H1 (cell line): ENCODE results near the gene ZNF548. TPM values are rescaled to one million over a fixed set of nuclear protein-coding genes. Genes with fewer than 3 reads are reported as not detected.

Experiments used
- CTCF ChIA-PET: fragments of 300-600 bp; sonication (Branson Sonifier 250); formaldehyde crosslinking; loops from one replicate; lab custom pipeline; 2021; ENCODE audit not compliant: partially characterized antibody; lab: Charles Lee
- POLR2A ChIA-PET: fragments of 300-600 bp; sonication (Branson Sonifier 250); formaldehyde crosslinking; loops from one replicate; lab custom pipeline; 2021; ENCODE audit warnings: inconsistent platforms; ENCODE audit not compliant: partially characterized antibody; lab: Charles Lee
- DNase-seq, 2 experiments: peaks; one replicate each; pipeline versions ENCODE4 v3.0.0 to v3.0.0-alpha.2; 2010 to 2022; ENCODE audit warnings: low spot score in 2 of 2, low read depth in 1 of 2, mixed read lengths in 1 of 2
- FAIRE-seq: peaks from 2 replicates; lab custom pipeline; 2011; peaks lifted over from hg19 to GRCh38; lab: Jason Lieb, UNC
- H2AFZ ChIP-seq: 2 replicates; pipeline ENCODE4 v1.8.1; 2012; ENCODE audit warnings: low read length, inconsistent platforms
- H2AK5ac ChIP-seq: 2 replicates; pipeline ENCODE4 v1.6.1; 2013; ENCODE audit warnings: low read depth, low read length
- H2BK120ac ChIP-seq: replicated peaks from 2 replicates; pipeline ENCODE3; 2013; ENCODE audit warnings: low read depth, low read length, inconsistent platforms
- H2BK12ac ChIP-seq: 2 replicates; pipeline ENCODE4 v1.6.1; 2013; ENCODE audit warnings: low read depth, low read length
- H2BK15ac ChIP-seq: 2 replicates; pipeline ENCODE4 v1.6.1; 2013; ENCODE audit warnings: low read length
- H2BK20ac ChIP-seq: 2 replicates; pipeline ENCODE4 v1.6.1; 2013; ENCODE audit warnings: low read length
- H2BK5ac ChIP-seq: 2 replicates; pipeline ENCODE4 v1.6.1; 2013; ENCODE audit warnings: low read depth, low read length
- H3K14ac ChIP-seq: 2 replicates; pipeline ENCODE4 v1.6.1; 2013; ENCODE audit warnings: inconsistent platforms; ENCODE audit not compliant: insufficient read length
- H3K18ac ChIP-seq: 2 replicates; pipeline ENCODE4 v1.6.1; 2013; ENCODE audit warnings: low read length; ENCODE audit errors: extremely low read depth
- H3K23ac ChIP-seq: 2 replicates; pipeline ENCODE4 v1.6.1; 2013; ENCODE audit warnings: inconsistent platforms; ENCODE audit not compliant: insufficient read length
- H3K23me2 ChIP-seq: 2 replicates; pipeline ENCODE4 v1.6.1; 2013; ENCODE audit warnings: low read depth, low read length
- H3K27ac ChIP-seq: 2 replicates; pipeline ENCODE4 v1.6.1; 2011; ENCODE audit warnings: low read depth, low read length, inconsistent platforms
- H3K27me3 ChIP-seq, 4 experiments: replicated peaks in 1 of 4; 1 replicate in 1 of 4; 2 replicates in 3 of 4; pipeline versions ENCODE4 v1.6.1 to v1.8.1; 2011 to 2013; ENCODE audit warnings: low read length in 3 of 4, mild to moderate bottlenecking in 3 of 4, inconsistent platforms in 2 of 4, mixed read lengths in 2 of 4, moderate library complexity in 1 of 4; ENCODE audit not compliant: control insufficient read depth in 3 of 4, insufficient read depth in 3 of 4; ENCODE audit errors: extremely low read depth in 1 of 4
- H3K36me3 ChIP-seq, 4 experiments: 2 replicates each; pipeline versions ENCODE4 v1.6.1 to v1.8.1; 2011 to 2013; ENCODE audit warnings: mild to moderate bottlenecking in 4 of 4, low read length in 3 of 4, moderate library complexity in 2 of 4, control low read depth in 1 of 4, inconsistent platforms in 1 of 4; ENCODE audit not compliant: insufficient read depth in 4 of 4, control insufficient read depth in 2 of 4
- H3K4ac ChIP-seq: replicated peaks from 2 replicates; pipeline ENCODE3; 2013; ENCODE audit warnings: low read length, low read depth, mixed read lengths, inconsistent platforms; ENCODE audit not compliant: insufficient read length
- H3K4me1 ChIP-seq, 4 experiments: replicated peaks in 1 of 4; 1 replicate in 1 of 4; 2 replicates in 3 of 4; pipeline versions ENCODE4 v1.6.1 to v1.8.1; 2011 to 2013; ENCODE audit warnings: low read length in 3 of 4, inconsistent platforms in 2 of 4, mixed read lengths in 1 of 4; ENCODE audit not compliant: insufficient read depth in 4 of 4, control insufficient read depth in 3 of 4
- H3K4me2 ChIP-seq, 2 experiments: 2 replicates each; pipeline versions ENCODE4 v1.6.1 to v1.8.1; 2011 to 2013; ENCODE audit warnings: low read depth in 2 of 2, low read length in 2 of 2, control low read depth in 1 of 2, inconsistent platforms in 1 of 2, mild to moderate bottlenecking in 1 of 2; ENCODE audit not compliant: insufficient read depth in 1 of 2
- H3K4me3 ChIP-seq, 4 experiments: fragments of 200-600, 300-600 bp in 1 of 4; sonication (generic), shearing (Covaris generic), sonication (Bioruptor Twin) in 1 of 4; 2 replicates each; pipeline versions ENCODE4 v1.5.1 to v1.8.1; 2011 to 2016; ENCODE audit warnings: low read length in 4 of 4, low read depth in 3 of 4, control low read depth in 2 of 4, inconsistent platforms in 2 of 4, mild to moderate bottlenecking in 2 of 4, mixed read lengths in 1 of 4, moderate library complexity in 1 of 4; ENCODE audit not compliant: insufficient read depth in 2 of 4; ENCODE audit errors: extremely low read depth in 1 of 4
- H3K56ac ChIP-seq: replicated peaks from 2 replicates; pipeline ENCODE3; 2013; ENCODE audit warnings: low read depth, mild to moderate bottlenecking, mixed read lengths, low read length, inconsistent platforms; ENCODE audit not compliant: insufficient read length
- H3K79me1 ChIP-seq: 2 replicates; pipeline ENCODE4 v1.6.1; 2013; ENCODE audit warnings: low read depth, low read length, control low read depth
- H3K79me2 ChIP-seq, 2 experiments: 2 replicates each; pipeline versions ENCODE4 v1.6.1 to v1.8.1; 2012 to 2013; ENCODE audit warnings: low read length in 2 of 2, mild to moderate bottlenecking in 2 of 2, inconsistent platforms in 1 of 2; ENCODE audit not compliant: insufficient read depth in 2 of 2, control insufficient read depth in 1 of 2
- H3K9ac ChIP-seq, 4 experiments: replicated peaks in 1 of 4; 1 replicate in 1 of 4; 2 replicates in 3 of 4; pipeline versions ENCODE4 v1.6.1 to v1.8.1; 2011 to 2013; ENCODE audit warnings: low read depth in 3 of 4, low read length in 3 of 4, control low read depth in 2 of 4, mild to moderate bottlenecking in 2 of 4, moderate library complexity in 2 of 4, inconsistent platforms in 1 of 4; ENCODE audit errors: extremely low read depth in 1 of 4
- H3K9me3 ChIP-seq, 2 experiments: 2 replicates each; pipeline versions ENCODE4 v1.6.1 to v1.8.1; 2012 to 2013; ENCODE audit warnings: mild to moderate bottlenecking in 2 of 2, moderate library complexity in 2 of 2, control low read depth in 1 of 2, inconsistent platforms in 1 of 2, low read depth in 1 of 2, low read length in 1 of 2, mixed read lengths in 1 of 2; ENCODE audit not compliant: insufficient read depth in 2 of 2
- H4K20me1 ChIP-seq, 2 experiments: replicated peaks in 1 of 2; 2 replicates each; pipeline versions ENCODE3 to v1.8.1; 2011 to 2013; ENCODE audit warnings: inconsistent platforms in 2 of 2, low read length in 2 of 2, mild to moderate bottlenecking in 1 of 2; ENCODE audit not compliant: insufficient read depth in 2 of 2, control insufficient read depth in 1 of 2
- H4K5ac ChIP-seq: 2 replicates; pipeline ENCODE4 v1.6.1; 2013; ENCODE audit warnings: low read length, low read depth, mixed read lengths, inconsistent platforms; ENCODE audit not compliant: insufficient read length
- H4K8ac ChIP-seq: 2 replicates; pipeline ENCODE4 v1.8.0; 2013; ENCODE audit warnings: mild to moderate bottlenecking, moderate library complexity, low read length, inconsistent platforms; ENCODE audit not compliant: insufficient read depth; ENCODE audit errors: extremely low read depth
- H4K91ac ChIP-seq: replicated peaks from 2 replicates; pipeline ENCODE3; 2013; ENCODE audit warnings: low read length, mixed read lengths, inconsistent platforms; ENCODE audit not compliant: insufficient read length
- RNF2 ChIP-seq: fragments of 200-900, 300-1000 bp; sonication (generic); IDR thresholded peaks from 2 replicates; pipeline ENCODE4 v1.7.1; 2016; ENCODE audit warnings: borderline replicate concordance, low read depth, mild to moderate bottlenecking, antibody characterized with exemption, low read length; ENCODE audit not compliant: poor library complexity, severe bottlenecking; ENCODE audit errors: missing control alignments
- SIN3A ChIP-seq, 2 experiments: IDR thresholded peaks in 1 of 2; conservative IDR thresholded peaks in 1 of 2; 2 replicates each; pipeline ENCODE4 v1.6.1; 2011 to 2012; ENCODE audit warnings: low read length in 2 of 2, improper control_type of control experiment in 1 of 2, low read depth in 1 of 2, mild to moderate bottlenecking in 1 of 2
- SIRT6 ChIP-seq: IDR thresholded peaks from one replicate; pipeline ENCODE4 v1.7.1; 2012; ENCODE audit warnings: low read length, inconsistent platforms
- SP2 ChIP-seq: IDR thresholded peaks from 2 replicates; pipeline ENCODE4 v1.6.1; 2012; ENCODE audit warnings: mild to moderate bottlenecking, low read length, inconsistent platforms
- SP4 ChIP-seq: IDR thresholded peaks from 2 replicates; pipeline ENCODE4 v1.6.1; 2012; ENCODE audit warnings: low read length, inconsistent platforms
- SRF ChIP-seq: IDR thresholded peaks from 2 replicates; pipeline ENCODE4 v1.6.1; 2011; ENCODE audit warnings: mild to moderate bottlenecking, low read depth, low read length, moderate library complexity
- WGBS, 2 experiments: shearing (Covaris generic) in 1 of 2; methylation state at CpG; one replicate each; pipeline versions ENCODE4 v1.1.6 to v1.1.7; 2013 to 2015; ENCODE audit warnings: low lambda C conversion rate in 2 of 2, mixed read lengths in 2 of 2, inconsistent platforms in 1 of 2, low coverage in 1 of 2, missing lambda C conversion rate in 1 of 2; ENCODE audit not compliant: insufficient replicate concordance in 2 of 2, insufficient coverage in 1 of 2, insufficient read length in 1 of 2; ENCODE audit errors: extremely low coverage in 1 of 2, missing lambda C conversion rate in 1 of 2; 5-methylcytosine and 5-hydroxymethylcytosine counted together
- polyA plus RNA-seq, 7 experiments: library from polyadenylated mRNA; depleted of rRNA in 3 of 7; stranded (reverse) in 5 of 7; unstranded in 2 of 7; fragments of >200 nt in 5 of 7; fragments of 200-250 nt in 2 of 7; gene quantifications; 1 replicate in 5 of 7; 2 replicates in 1 of 7; 4 replicates in 1 of 7; pipeline versions ENCODE4 v1.2.1 to v1.2.3, GENCODE V29; 2011 to 2013; ENCODE audit warnings: missing spikeins in 2 of 7, mixed read lengths in 2 of 7
- total RNA-seq: library from RNA; stranded (reverse); fragmentation: NEBNext Ultra II Directional; extraction: Animal tissue kit (Norgen Biotek cat#: 25700); gene quantifications from 2 replicates; pipeline ENCODE4 v1.2.1, GENCODE V29; 2021
- TF ChIP-seq, protein P1 (sequence below): IDR thresholded peaks from 2 replicates; pipeline ENCODE4 v1.6.1; 2012; ENCODE audit warnings: inconsistent platforms
- TF ChIP-seq, protein P2 (sequence below): IDR thresholded peaks from 2 replicates; pipeline ENCODE4 v1.6.1; 2012; ENCODE audit warnings: low read length, inconsistent platforms

ZNF548 gene
- total and polyA plus RNA-seq, 2 of the 8 experiments (the other 6 are each of a cell fraction or from before 2014, with no cell fraction given): 7.4 to 9.9 TPM

DNA sequence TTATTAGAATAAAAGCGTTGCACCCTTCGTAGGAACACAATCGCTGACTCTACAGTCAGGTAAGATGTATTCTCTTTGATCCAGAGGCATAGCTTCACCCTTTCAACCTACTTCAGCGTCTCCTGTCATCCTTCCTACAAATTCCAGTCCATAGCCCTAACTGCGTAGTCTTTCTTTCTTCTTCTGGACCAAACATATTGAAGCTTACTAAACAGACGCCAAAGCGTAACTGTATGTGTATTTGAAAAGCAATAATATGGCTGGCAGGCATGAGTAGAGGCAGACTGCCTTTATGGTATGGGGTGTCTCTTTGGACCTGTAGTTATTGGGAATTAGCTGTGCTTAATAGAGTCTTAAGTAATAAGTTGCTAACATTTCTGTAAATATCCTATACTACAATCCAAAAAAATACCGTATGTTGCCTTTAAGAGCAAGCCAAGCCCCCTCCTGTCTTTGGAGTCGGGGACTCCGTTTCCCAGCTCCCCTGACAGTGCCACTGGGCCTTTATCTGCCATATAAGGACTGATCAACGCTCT is 392 bp upstream of the ZNF548 start:
- peaks cover 3% of the 10 kb centered on the region; the same call in 1 of the 2 replicates for H3K23me2 ChIP-seq
- H3K9ac ChIP-seq: no peak overlapping the region
- CTCF ChIA-PET: interaction anchor here (0.9 to 1.3 kb wide), 2 partner anchors 17 to 21 kb away, joined by 3 to 4 read pairs; no protein-coding TSS in a partner anchor

More for the DNA sequence above, 392 bp upstream of the ZNF548 start:
- Histone ChIP-seq H2BK20ac (no peak overlapping the region), H3K4me3 (peak overlapping the region; percentile 0 to 77 (median 13); a peak in 4 of 8 replicates), H3K4ac (no peak overlapping the region), H2AK5ac (no peak overlapping the region), H3K9me3 (no peaks in the 10 kb centered on the region), H3K27ac (no peak overlapping the region; the same call in 1 of the 2 replicates), H3K23ac (no peak overlapping the region), H2BK15ac (no peak overlapping the region), H2BK5ac (no peak overlapping the region), H2BK12ac (no peak overlapping the region), H3K4me1 (no peaks in the 10 kb centered on the region; a peak in 1 of 7 replicates), H4K20me1 (no peaks in the 10 kb centered on the region), H4K91ac (peak overlapping the region; percentile 59), H3K27me3 (no peaks in the 10 kb centered on the region), H4K8ac (no peak overlapping the region), H3K14ac (no peak overlapping the region), H4K5ac (peak overlapping the region; percentile 17), H3K4me2 (peak overlapping the region; percentile 49 to 55), H3K36me3 (no peaks in the 10 kb centered on the region), H2BK120ac (no peak overlapping the region), H3K56ac (no peak overlapping the region), H3K18ac (no peak overlapping the region), H3K79me2 (peaks cover 3 to 28% of the 10 kb centered on the region in 2 experiments; a peak in 3 of 4 replicates), H3K79me1 (no peaks in the 10 kb centered on the region; the same call in 1 of the 2 replicates), H2AFZ (peak overlapping the region; percentile 97)
- FAIRE-seq (no peak), DNase-seq (no peak)
- TF ChIP-seq SIN3A (conservative IDR thresholded peaks at IDR 0.05 in 1 of 2, IDR thresholded peaks at IDR 0.05 in 1 of 2; ENCODE audit: low read depth in 1 of 2, low read length in 2 of 2) (no peak), RNF2 (no peak), SRF (peak; percentile 99), SIRT6 (no peak), SP4 (no peak), SP2 (no peak)
- TF ChIP-seq, protein P1, sequence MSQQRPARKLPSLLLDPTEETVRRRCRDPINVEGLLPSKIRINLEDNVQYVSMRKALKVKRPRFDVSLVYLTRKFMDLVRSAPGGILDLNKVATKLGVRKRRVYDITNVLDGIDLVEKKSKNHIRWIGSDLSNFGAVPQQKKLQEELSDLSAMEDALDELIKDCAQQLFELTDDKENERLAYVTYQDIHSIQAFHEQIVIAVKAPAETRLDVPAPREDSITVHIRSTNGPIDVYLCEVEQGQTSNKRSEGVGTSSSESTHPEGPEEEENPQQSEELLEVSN: no peak
- TF ChIP-seq, protein P2, sequence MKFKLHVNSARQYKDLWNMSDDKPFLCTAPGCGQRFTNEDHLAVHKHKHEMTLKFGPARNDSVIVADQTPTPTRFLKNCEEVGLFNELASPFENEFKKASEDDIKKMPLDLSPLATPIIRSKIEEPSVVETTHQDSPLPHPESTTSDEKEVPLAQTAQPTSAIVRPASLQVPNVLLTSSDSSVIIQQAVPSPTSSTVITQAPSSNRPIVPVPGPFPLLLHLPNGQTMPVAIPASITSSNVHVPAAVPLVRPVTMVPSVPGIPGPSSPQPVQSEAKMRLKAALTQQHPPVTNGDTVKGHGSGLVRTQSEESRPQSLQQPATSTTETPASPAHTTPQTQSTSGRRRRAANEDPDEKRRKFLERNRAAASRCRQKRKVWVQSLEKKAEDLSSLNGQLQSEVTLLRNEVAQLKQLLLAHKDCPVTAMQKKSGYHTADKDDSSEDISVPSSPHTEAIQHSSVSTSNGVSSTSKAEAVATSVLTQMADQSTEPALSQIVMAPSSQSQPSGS: no peak
- 53% methylated on average over 11 of the region's 11 CpGs; no CpG with 5 or more reads in 1 of the 2 experiments for WGBS, 2 experiments
- POLR2A ChIA-PET: interaction anchor here (0.6 to 3.1 kb wide), 12 partner anchors 9 to 1789 kb away, joined by 3 to 20 read pairs (median 3); partner anchors contain the start of genes TRAPPC2B, ZNF304, ZNF460 and ZNF524
